ENCODE data around the gene DMBX1. TPM values are rescaled to one million over a fixed set of nuclear protein-coding genes. Genes with fewer than 3 reads are reported as not detected.

The DMBX1 gene
- total RNA-seq, 2 donors from 2014 or later = 5.7 to 16.6 TPM

DNA sequence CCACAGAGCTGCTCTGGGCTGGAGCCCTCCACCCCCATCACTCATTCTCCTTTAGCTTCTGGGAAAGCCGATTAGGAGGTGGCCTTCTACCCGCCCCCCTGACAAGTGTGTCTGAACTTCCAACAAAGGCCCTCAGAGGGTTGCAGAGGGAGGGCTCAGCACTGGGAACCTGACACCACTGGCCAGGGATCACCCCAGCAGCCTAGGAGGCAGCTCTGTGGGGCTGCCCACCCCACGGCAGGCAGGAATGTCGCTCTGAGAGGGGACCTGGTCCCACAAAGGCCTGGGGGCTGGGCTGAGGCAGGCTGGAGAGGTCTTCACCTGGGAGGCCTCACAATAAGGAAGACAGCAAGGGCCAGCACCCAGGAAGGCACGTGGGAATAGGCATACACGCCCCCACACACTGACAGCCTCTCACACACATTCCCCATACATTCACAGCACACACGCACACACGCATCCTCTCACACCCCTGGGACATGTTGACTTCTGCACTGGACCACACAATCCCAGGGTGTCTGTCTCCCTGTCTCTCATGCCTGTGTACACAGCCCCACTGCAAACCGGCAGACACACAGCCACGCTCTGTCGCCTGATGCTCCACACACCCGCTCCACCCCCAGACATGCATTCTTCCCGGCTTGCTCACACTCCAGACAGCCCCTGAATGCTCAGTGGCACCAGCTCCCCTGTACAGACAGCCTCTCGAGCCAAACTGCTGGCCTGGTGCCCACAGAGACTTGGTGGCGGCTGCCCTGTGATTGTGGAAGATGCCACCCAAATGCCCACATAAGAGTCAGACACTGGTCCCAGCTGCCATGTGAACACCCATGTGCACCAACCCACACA, 30.7 kb downstream of the DMBX1 start:
- TF ChIP-seq, protein P1, sequence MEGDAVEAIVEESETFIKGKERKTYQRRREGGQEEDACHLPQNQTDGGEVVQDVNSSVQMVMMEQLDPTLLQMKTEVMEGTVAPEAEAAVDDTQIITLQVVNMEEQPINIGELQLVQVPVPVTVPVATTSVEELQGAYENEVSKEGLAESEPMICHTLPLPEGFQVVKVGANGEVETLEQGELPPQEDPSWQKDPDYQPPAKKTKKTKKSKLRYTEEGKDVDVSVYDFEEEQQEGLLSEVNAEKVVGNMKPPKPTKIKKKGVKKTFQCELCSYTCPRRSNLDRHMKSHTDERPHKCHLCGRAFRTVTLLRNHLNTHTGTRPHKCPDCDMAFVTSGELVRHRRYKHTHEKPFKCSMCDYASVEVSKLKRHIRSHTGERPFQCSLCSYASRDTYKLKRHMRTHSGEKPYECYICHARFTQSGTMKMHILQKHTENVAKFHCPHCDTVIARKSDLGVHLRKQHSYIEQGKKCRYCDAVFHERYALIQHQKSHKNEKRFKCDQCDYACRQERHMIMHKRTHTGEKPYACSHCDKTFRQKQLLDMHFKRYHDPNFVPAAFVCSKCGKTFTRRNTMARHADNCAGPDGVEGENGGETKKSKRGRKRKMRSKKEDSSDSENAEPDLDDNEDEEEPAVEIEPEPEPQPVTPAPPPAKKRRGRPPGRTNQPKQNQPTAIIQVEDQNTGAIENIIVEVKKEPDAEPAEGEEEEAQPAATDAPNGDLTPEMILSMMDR (conservative IDR thresholded peaks at IDR 0.05) = no peak
- H3K27ac Mint-ChIP-seq = peak overlapping the region; percentile 65
- H3K27me3 Mint-ChIP-seq (ENCODE audit: insufficient read depth) = peaks cover 71% of the 10 kb centered on the region
- 59 to 62% methylated on average over 12 to 15 of the region's 15 CpGs for WGBS, 2 experiments (ENCODE audit: insufficient coverage in 1 of 2, insufficient read length in 1 of 2)
- peaks cover 82% of the 10 kb centered on the region for H3K4me1 Mint-ChIP-seq
- no peak overlapping the region for H3K4me3 ChIP-seq (ENCODE audit: low read length)
- H3K9me3 Mint-ChIP-seq = no peaks in the 10 kb centered on the region
- no peaks in the 10 kb centered on the region for H3K36me3 Mint-ChIP-seq (ENCODE audit: low read depth)
- H3K4me3 Mint-ChIP-seq = peak overlapping the region; percentile 6
- peaks cover 20% of the 10 kb centered on the region for H3K27me3 ChIP-seq (ENCODE audit: control insufficient read depth, insufficient read depth, low read length, poor library complexity, severe bottlenecking)
- H3K27ac ChIP-seq (ENCODE audit: low read depth, low read length) = no peak overlapping the region
- no peak overlapping the region for H3K9ac ChIP-seq (ENCODE audit: extremely low read depth, low read length, poor library complexity, severe bottlenecking)
- no peaks in the 10 kb centered on the region for H3K9me3 ChIP-seq (ENCODE audit: control insufficient read depth, low read length)
- DNase-seq = peak; percentile 87
- H3K4me1 ChIP-seq (ENCODE audit: control insufficient read depth, insufficient read depth, low read length) = peaks cover 44% of the 10 kb centered on the region
- no peaks in the 10 kb centered on the region for H3K36me3 ChIP-seq (ENCODE audit: control insufficient read depth, insufficient read depth, low read length)

DNA sequence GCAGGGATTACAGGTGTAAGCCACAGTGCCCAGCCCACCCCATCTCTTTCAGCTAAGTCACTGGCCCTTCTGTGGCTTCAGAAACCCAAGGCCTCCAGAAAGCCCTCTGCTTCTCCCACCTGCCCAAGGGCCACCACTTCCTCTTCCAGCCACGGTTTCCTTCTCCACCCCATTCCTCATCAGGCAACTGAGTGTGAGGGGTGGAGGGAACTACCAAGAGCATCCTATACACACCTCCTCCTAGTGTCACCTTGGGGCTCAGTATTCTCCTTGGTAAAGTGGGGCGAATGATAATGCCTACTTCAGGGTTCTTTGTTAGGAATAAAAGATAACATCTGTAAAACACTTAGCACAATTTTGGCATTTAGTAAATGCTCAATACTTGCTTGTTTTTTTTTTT, 31.8 kb downstream of the DMBX1 start:
- H3K9ac ChIP-seq (ENCODE audit: extremely low read depth, low read length, poor library complexity, severe bottlenecking) = no peak overlapping the region
- peaks cover 46% of the 10 kb centered on the region for H3K4me1 ChIP-seq (ENCODE audit: control insufficient read depth, insufficient read depth, low read length)
- H3K36me3 Mint-ChIP-seq (ENCODE audit: low read depth) = no peaks in the 10 kb centered on the region
- H3K4me1 Mint-ChIP-seq = peaks cover 83% of the 10 kb centered on the region
- no peaks in the 10 kb centered on the region for H3K9me3 Mint-ChIP-seq
- peak; percentile 37 for DNase-seq
- no peak overlapping the region for H3K27ac Mint-ChIP-seq
- H3K4me3 ChIP-seq (ENCODE audit: low read length) = no peak overlapping the region
- TF ChIP-seq, protein P1 (conservative IDR thresholded peaks at IDR 0.05) = no peak
- H3K27ac ChIP-seq (ENCODE audit: low read depth, low read length) = no peak overlapping the region
- H3K4me3 Mint-ChIP-seq = no peak overlapping the region
- H3K27me3 Mint-ChIP-seq (ENCODE audit: insufficient read depth) = peaks cover 70% of the 10 kb centered on the region
- no peaks in the 10 kb centered on the region for H3K9me3 ChIP-seq (ENCODE audit: control insufficient read depth, low read length)
- WGBS, 2 experiments (ENCODE audit: insufficient coverage in 1 of 2, insufficient read length in 1 of 2) = 100% methylated on average over 1 of the region's 2 CpGs; no CpG with 5 or more reads in 1 of the 2 experiments
- no peaks in the 10 kb centered on the region for H3K36me3 ChIP-seq (ENCODE audit: control insufficient read depth, insufficient read depth, low read length)
- peaks cover 29% of the 10 kb centered on the region for H3K27me3 ChIP-seq (ENCODE audit: control insufficient read depth, insufficient read depth, low read length, poor library complexity, severe bottlenecking)

DNA sequence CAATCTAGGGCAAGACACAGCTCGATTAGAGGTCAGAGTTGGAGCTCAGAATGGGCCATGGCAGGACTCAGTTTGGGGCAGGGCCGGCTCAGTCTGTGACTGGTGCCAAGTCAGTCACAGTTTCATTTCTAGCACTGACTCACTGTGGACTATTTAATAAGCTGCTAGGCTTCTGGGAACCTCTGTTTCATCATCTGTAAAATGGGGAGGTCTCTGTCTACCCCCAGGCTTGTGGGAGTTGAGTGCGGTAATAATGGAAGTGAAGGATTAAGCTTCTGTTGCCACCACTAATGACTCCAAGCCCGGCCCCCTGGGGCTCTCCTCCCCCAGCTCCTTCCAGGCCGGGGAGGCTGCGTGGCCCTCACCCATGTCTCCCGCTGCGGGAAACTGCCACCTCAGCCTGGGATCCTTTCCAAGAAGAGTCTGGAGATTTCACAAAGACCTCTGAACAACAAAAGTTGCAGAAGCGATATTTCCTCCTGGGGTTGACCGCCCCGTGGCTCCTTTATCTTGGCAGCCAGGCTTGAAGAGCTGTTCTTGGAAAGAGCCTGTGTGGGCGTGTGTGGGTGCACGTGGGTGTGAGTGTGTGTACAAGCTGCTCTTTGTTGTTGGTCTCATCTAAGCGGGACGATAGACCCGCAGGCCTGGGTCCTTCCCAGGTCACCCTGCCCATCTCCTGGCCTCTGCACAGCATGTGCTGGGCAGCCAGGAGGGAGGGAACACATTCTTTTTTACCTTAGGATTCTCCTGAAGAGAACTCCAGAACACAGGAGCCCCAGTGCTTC, 32.7 kb downstream of the DMBX1 start:
- Histone ChIP-seq H3K4me1 (ENCODE audit: control insufficient read depth, insufficient read depth, low read length) (peaks cover 44% of the 10 kb centered on the region), H3K36me3 (ENCODE audit: control insufficient read depth, insufficient read depth, low read length) (no peaks in the 10 kb centered on the region), H3K27ac (ENCODE audit: low read depth, low read length) (no peak overlapping the region), H3K27me3 (ENCODE audit: control insufficient read depth, insufficient read depth, low read length, poor library complexity, severe bottlenecking) (peaks cover 39% of the 10 kb centered on the region), H3K9ac (ENCODE audit: extremely low read depth, low read length, poor library complexity, severe bottlenecking) (no peak overlapping the region), H3K9me3 (ENCODE audit: control insufficient read depth, low read length) (no peaks in the 10 kb centered on the region), H3K4me3 (ENCODE audit: low read length) (no peak overlapping the region)
- Mint-ChIP-seq H3K4me1 (peaks cover 81% of the 10 kb centered on the region), H3K36me3 (ENCODE audit: low read depth) (no peaks in the 10 kb centered on the region), H3K9me3 (no peaks in the 10 kb centered on the region), H3K27ac (peak overlapping the region; percentile 66), H3K27me3 (ENCODE audit: insufficient read depth) (peaks cover 77% of the 10 kb centered on the region), H3K4me3 (no peak overlapping the region)
- DNase-seq = peak; percentile 53
- WGBS, 2 experiments (ENCODE audit: insufficient coverage in 1 of 2, insufficient read length in 1 of 2) = 57 to 77% methylated on average over 11 to 16 of the region's 16 CpGs
- TF ChIP-seq, protein P1 (conservative IDR thresholded peaks at IDR 0.05) = no peak

Data from endodermal cell (in vitro differentiated cells).